Erythroblast (primary cell): Measurements from ENCODE around the gene FHOD1.

Experiments used
- GATA1 ChIP-seq: IDR thresholded peaks from 2 replicates; pipeline ENCODE4 v1.6.1; 2011; ENCODE audit warnings: low read depth, mild to moderate bottlenecking, control low read depth, low read length, moderate library complexity
- POLR2A ChIP-seq: IDR thresholded peaks from 2 replicates; pipeline ENCODE4 v1.6.1; 2011; ENCODE audit warnings: mild to moderate bottlenecking, low read length

- TF ChIP-seq POLR2A = no peak
- TF ChIP-seq GATA1 = no peak
These were observed 44.9 kb downstream of the FHOD1 start for GRCh38 chr16:67202426-67202825.
